ENCODE results near the gene C16orf96. TPM values are rescaled to one million over a fixed set of nuclear protein-coding genes. Genes with fewer than 3 reads are reported as not detected.

Gene C16orf96
- total RNA-seq, 2 experiments from 2014 or later = 0.16 to 0.32 TPM

DNA sequence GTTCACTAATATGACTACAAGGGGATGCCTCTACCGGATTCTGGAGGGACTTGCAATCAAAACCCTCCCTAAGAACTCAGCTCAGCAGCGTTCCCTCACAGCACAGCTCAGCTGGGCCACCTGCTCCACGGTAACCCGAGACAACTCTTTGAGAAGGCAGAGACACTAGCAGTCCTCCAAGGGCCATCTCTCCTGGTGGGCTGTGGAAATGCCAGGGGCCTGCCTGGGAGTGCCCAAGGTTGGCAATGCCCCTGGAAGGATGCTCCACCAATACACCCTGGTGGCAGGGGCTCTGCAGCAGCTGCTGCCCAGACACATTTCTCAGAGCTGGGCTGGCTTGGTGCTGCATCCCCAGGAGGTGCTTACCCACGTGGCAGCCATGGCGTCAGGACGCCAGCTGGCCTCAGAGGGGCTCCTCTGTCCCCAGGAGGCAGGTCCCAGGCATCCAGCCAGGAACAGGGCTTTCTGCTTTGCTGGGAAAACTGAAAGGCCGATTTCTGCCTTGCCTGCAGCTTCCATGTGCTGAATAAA lies 34.0 kb upstream of the C16orf96 start:
- ChIA-PET POLR2A (interaction anchor here (1.2 kb wide), 1 partner anchor 44 kb away, joined by 3 read pairs; no protein-coding TSS in a partner anchor), CTCF (interaction anchor here (0.6 to 1.8 kb wide), 3 partner anchors 14 to 24 kb away, joined by 3 to 5 read pairs (median 4); no protein-coding TSS in a partner anchor)
- TF ChIP-seq, protein P1, sequence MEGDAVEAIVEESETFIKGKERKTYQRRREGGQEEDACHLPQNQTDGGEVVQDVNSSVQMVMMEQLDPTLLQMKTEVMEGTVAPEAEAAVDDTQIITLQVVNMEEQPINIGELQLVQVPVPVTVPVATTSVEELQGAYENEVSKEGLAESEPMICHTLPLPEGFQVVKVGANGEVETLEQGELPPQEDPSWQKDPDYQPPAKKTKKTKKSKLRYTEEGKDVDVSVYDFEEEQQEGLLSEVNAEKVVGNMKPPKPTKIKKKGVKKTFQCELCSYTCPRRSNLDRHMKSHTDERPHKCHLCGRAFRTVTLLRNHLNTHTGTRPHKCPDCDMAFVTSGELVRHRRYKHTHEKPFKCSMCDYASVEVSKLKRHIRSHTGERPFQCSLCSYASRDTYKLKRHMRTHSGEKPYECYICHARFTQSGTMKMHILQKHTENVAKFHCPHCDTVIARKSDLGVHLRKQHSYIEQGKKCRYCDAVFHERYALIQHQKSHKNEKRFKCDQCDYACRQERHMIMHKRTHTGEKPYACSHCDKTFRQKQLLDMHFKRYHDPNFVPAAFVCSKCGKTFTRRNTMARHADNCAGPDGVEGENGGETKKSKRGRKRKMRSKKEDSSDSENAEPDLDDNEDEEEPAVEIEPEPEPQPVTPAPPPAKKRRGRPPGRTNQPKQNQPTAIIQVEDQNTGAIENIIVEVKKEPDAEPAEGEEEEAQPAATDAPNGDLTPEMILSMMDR (IDR thresholded peaks at IDR 0.05) = no peak
- Mint-ChIP-seq H3K9me3 (no peaks in the 10 kb centered on the region), H3K27ac (no peak overlapping the region), H3K27me3 (no peaks in the 10 kb centered on the region), H3K4me3 (no peak overlapping the region), H3K36me3 (ENCODE audit: low read depth) (no peaks in the 10 kb centered on the region), H3K4me1 (ENCODE audit: low read depth) (peaks cover 8% of the 10 kb centered on the region)
- DNase-seq (no peak), ATAC-seq (no peak)
- intact Hi-C loops (cut with micrococcal nuclease) = no loop called here

DNA sequence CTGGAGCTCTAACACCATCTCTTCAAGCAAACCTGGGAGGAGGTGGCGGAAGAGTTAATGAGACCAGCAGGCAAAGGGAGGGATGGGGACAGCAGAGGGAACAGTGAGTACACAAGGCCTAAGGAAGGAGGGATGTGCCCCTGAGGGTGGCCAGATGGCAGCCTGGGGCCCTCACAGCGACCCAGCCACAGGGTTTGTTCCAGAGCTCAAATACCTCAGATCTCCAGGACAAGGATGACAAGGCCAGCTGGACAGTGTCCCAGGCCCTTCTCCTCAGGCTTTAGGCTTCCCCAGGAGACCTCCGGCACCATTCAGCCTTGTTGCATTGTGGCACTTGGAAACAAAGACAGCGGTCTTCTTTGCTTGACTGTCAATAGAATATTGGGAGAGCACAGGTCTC lies 32.5 kb upstream of the C16orf96 start:
- intact Hi-C loops (cut with micrococcal nuclease) = no loop called here
- ATAC-seq (no peak), DNase-seq (no peak)
- no peak overlapping the region for H3K27ac Mint-ChIP-seq
- H3K36me3 Mint-ChIP-seq (ENCODE audit: low read depth) = no peaks in the 10 kb centered on the region
- TF ChIP-seq, protein P1 (IDR thresholded peaks at IDR 0.05) = no peak
- POLR2A ChIA-PET = interaction anchor here (0.8 to 1.2 kb wide), 2 partner anchors 17 to 101 kb away, joined by 3 read pairs; partner anchors contain the start of gene MGRN1
- H3K27me3 Mint-ChIP-seq = no peaks in the 10 kb centered on the region
- no peaks in the 10 kb centered on the region for H3K9me3 Mint-ChIP-seq
- peaks cover 19% of the 10 kb centered on the region for H3K4me1 Mint-ChIP-seq (ENCODE audit: low read depth)
- CTCF ChIA-PET = interaction anchor here (1.0 to 1.8 kb wide), 3 partner anchors 13 to 18 kb away, joined by 3 to 5 read pairs (median 5); no protein-coding TSS in a partner anchor
- no peak overlapping the region for H3K4me3 Mint-ChIP-seq

DNA sequence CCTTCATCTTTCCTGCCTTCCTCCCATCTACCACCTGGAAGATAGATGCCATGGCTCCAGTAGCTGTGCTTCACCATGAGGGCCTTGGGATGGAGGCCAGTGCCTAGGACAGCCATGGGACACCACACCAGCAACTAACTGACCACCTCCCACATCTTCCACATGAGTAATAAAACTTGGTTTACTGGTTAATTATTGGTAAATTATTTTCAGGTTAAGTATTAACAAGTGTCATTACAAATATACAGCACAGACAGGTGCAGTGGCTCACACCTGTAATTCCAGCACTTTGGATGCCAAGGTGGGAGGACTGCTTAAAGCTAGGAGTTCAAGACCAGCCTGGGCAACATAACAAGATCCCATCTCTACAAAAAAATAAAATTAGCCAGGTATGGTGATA lies 31.6 kb upstream of the C16orf96 start:
- H3K4me3 Mint-ChIP-seq = no peak overlapping the region
- no peak for ATAC-seq
- TF ChIP-seq, protein P1 (IDR thresholded peaks at IDR 0.05) = no peak
- no peaks in the 10 kb centered on the region for H3K27me3 Mint-ChIP-seq
- H3K4me1 Mint-ChIP-seq (ENCODE audit: low read depth) = peaks cover 27% of the 10 kb centered on the region
- no peak for DNase-seq
- H3K9me3 Mint-ChIP-seq = no peaks in the 10 kb centered on the region
- H3K27ac Mint-ChIP-seq = no peak overlapping the region
- H3K36me3 Mint-ChIP-seq (ENCODE audit: low read depth) = no peaks in the 10 kb centered on the region
- CTCF ChIA-PET = interaction anchor here (0.8 to 1.2 kb wide), 3 partner anchors 12 to 24 kb away, joined by 3 to 5 read pairs (median 3); no protein-coding TSS in a partner anchor
- POLR2A ChIA-PET = interaction anchor here (1.1 kb wide), 1 partner anchor 18 kb away, joined by 4 read pairs; no protein-coding TSS in a partner anchor
- intact Hi-C loops (cut with micrococcal nuclease) = no loop called here

DNA sequence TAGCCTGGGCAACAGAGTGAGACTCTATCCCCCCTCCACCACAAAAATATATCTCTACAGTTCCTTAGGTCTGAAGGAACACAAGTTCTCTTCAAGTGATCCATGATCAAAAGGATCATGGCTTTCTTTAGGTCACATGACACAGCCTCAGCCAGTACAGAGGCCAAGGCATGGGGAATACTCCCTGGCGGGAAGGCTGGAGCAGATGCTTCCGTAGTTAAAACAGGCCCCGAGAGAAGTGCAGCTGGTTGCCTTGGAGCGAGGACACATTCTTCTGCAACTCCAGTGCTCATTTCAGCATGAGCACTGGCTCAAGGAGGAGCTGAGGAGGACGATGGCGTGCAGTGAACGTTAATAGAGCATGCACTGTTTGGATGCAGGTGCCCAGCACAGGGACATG lies 31.1 kb upstream of the C16orf96 start:
- no peak overlapping the region for H3K27ac Mint-ChIP-seq
- no peak for DNase-seq
- H3K27me3 Mint-ChIP-seq = no peaks in the 10 kb centered on the region
- H3K9me3 Mint-ChIP-seq = no peaks in the 10 kb centered on the region
- intact Hi-C loops (cut with micrococcal nuclease) = no loop called here
- TF ChIP-seq, protein P1 (IDR thresholded peaks at IDR 0.05) = no peak
- ChIA-PET POLR2A (interaction anchor here (0.9 to 1.1 kb wide), 3 partner anchors 19 to 31 kb away, joined by 3 to 4 read pairs (median 3); no protein-coding TSS in a partner anchor), CTCF (interaction anchor here (1.1 to 1.2 kb wide), 2 partner anchors 13 to 23 kb away, joined by 3 to 4 read pairs; no protein-coding TSS in a partner anchor)
- H3K4me3 Mint-ChIP-seq = no peak overlapping the region
- no peak for ATAC-seq
- H3K36me3 Mint-ChIP-seq (ENCODE audit: low read depth) = no peaks in the 10 kb centered on the region
- peaks cover 32% of the 10 kb centered on the region for H3K4me1 Mint-ChIP-seq (ENCODE audit: low read depth)

DNA sequence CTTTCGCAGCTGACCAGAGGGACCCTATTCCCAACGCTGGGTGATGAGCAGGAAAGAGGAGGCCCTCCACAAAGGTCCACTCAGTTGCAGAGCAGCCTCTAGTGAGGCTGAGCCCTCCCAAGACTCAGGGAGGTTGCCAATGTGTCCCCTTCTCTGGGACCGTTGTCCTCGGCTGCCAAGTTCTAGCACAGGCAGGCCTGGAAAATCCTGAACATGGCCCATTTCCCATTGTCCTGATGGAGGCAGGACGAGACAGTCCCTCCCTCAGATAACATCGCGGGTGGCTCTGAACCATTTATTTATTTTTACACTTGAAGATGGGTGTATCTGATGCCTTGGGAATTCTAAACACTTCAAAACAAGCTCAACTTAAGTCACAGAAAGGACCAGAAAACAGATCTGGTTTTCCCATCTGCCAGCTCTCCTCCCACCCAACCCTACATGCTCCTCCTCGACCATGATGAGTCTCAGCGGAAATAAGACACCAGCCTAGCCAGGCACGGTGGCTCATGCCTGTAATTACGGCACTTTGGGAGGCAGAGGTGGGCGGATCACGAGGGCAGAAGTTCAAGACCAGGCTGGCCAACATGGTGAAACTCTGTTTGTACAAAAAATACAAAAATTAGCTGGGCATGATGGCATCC lies 30.4 kb upstream of the C16orf96 start:
- POLR2A ChIA-PET = interaction anchor here (0.9 to 1.1 kb wide), 2 partner anchors 22 to 32 kb away, joined by 3 read pairs; no protein-coding TSS in a partner anchor
- H3K27me3 Mint-ChIP-seq = no peaks in the 10 kb centered on the region
- peaks cover 2% of the 10 kb centered on the region for H3K36me3 Mint-ChIP-seq (ENCODE audit: low read depth)
- DNase-seq (no peak), ATAC-seq (no peak)
- H3K9me3 Mint-ChIP-seq = no peaks in the 10 kb centered on the region
- TF ChIP-seq, protein P1 (IDR thresholded peaks at IDR 0.05) = no peak
- no peak overlapping the region for H3K27ac Mint-ChIP-seq
- intact Hi-C loops (cut with micrococcal nuclease) = no loop called here
- no peak overlapping the region for H3K4me3 Mint-ChIP-seq
- CTCF ChIA-PET = interaction anchor here (0.6 to 1.2 kb wide), 5 partner anchors 14 to 135 kb away, joined by 3 to 5 read pairs (median 4); no protein-coding TSS in a partner anchor
- H3K4me1 Mint-ChIP-seq (ENCODE audit: low read depth) = peaks cover 37% of the 10 kb centered on the region
